SU-DHL-6 (cell line): ENCODE measurements around the gene MATCAP1.

Experiments
- EZH2phosphoT487 ChIP-seq: fragments of 200-600 bp; sonication (generic), shearing (Covaris generic); conservative IDR thresholded peaks from 2 replicates; pipeline ENCODE4 v1.6.1; 2018; ENCODE audit warnings: mild to moderate bottlenecking, antibody characterized with exemption, low read length, moderate library complexity, mixed read lengths
- TF ChIP-seq, protein P1 (sequence below): fragments of 200-600 bp; sonication (generic); IDR thresholded peaks from one replicate; pipeline ENCODE4 v1.5.1; 2017; ENCODE audit warnings: antibody characterized with exemption, mild to moderate bottlenecking, low read length, moderate library complexity; ENCODE audit not compliant: insufficient read depth, poor library complexity, severe bottlenecking

DNA sequence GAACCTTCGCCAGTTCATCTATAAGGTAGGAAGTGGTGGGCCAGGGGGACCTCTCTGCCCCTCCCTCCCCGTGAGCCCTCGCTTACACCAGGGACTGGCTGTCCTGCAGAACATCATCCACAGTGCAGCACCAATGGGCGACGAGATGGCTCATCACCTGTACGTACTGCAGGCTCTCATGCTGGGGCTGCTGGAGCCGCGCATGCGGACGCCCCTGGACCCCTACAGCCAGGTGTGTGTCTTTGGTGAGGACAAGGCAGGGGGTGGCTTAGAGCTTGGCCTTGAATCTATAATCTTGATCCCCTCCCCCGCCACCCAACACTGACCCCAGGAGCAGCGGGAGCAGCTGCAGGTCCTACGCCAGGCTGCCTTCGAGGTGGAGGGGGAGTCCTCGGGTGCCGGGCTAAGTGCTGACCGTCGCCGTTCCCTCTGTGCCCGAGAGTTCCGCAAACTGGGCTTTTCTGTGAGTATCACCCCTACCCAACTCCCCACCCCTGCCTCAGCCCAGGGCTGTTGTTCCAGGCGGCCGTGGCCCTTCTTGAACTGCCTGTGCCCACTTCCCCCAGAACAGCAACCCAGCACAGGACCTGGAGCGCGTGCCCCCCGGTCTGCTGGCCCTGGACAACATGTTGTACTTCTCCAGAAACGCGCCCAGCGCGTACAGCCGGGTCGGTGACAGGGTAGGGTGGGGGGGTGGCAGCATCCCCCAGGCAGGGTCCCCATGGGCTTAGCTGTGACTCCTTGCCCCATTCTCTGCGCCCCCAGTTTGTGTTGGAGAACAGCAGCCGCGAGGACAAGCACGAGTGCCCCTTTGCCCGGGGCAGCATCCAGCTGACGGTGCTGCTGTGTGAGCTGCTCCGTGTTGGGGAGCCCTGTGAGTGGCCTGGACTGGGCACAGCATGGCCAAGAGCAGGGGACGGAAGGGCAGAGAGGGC lies 17.9 kb upstream of the MATCAP1 start:
- TF ChIP-seq, protein P1, sequence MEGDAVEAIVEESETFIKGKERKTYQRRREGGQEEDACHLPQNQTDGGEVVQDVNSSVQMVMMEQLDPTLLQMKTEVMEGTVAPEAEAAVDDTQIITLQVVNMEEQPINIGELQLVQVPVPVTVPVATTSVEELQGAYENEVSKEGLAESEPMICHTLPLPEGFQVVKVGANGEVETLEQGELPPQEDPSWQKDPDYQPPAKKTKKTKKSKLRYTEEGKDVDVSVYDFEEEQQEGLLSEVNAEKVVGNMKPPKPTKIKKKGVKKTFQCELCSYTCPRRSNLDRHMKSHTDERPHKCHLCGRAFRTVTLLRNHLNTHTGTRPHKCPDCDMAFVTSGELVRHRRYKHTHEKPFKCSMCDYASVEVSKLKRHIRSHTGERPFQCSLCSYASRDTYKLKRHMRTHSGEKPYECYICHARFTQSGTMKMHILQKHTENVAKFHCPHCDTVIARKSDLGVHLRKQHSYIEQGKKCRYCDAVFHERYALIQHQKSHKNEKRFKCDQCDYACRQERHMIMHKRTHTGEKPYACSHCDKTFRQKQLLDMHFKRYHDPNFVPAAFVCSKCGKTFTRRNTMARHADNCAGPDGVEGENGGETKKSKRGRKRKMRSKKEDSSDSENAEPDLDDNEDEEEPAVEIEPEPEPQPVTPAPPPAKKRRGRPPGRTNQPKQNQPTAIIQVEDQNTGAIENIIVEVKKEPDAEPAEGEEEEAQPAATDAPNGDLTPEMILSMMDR, result no peak
- no peak for TF ChIP-seq EZH2phosphoT487
